Measurements from ENCODE around the gene TBX18. TPM values are rescaled to one million over a fixed set of nuclear protein-coding genes. Genes with fewer than 3 reads are reported as not detected.

The TBX18 gene
- total and polyA plus RNA-seq, 9 of the 15 experiments (the other 6 are each of a cell fraction or from before 2014, with no cell fraction given) = 4.0 to 36.1 (median 20.7) TPM

- intact Hi-C loops (cut with micrococcal nuclease) (no loop called here), in situ Hi-C loops (cut with MboI) (no loop called here)
- no peak overlapping the region for H3K4me2 ChIP-seq (ENCODE audit: insufficient read depth, low read length)
- H2AFZ ChIP-seq (ENCODE audit: low read depth, low read length) = no peak overlapping the region
- no peaks in the 10 kb centered on the region for H4K20me1 ChIP-seq (replicated peaks; ENCODE audit: control insufficient read depth, insufficient read depth, low read length)
- ChIA-PET POLR2A (interaction anchor here (0.7 kb wide), 1 partner anchor 209 kb away, joined by 3 read pairs; no protein-coding TSS in a partner anchor), CTCF (ENCODE audit: low intra/inter-chr PET ratio) (no interaction called here)
- no peaks in the 10 kb centered on the region for H3K36me3 ChIP-seq (ENCODE audit: control insufficient read depth, insufficient read depth, low read length)
- no peaks in the 10 kb centered on the region for H3K4me1 ChIP-seq (replicated peaks in 1 of 2; ENCODE audit: control insufficient read depth in 2 of 2, insufficient read depth in 2 of 2, low read length in 2 of 2)
- no peak for TF ChIP-seq ZNF77 (CRISPR knock-in tag; IDR thresholded peaks at IDR 0.05)
- no peak for TF ChIP-seq BRF1 (IDR thresholded peaks at IDR 0.05; ENCODE audit: borderline replicate concordance, extremely low read depth, insufficient read length)
- TF ChIP-seq TFE3 (CRISPR knock-in tag; IDR thresholded peaks at IDR 0.05) = no peak
- TF ChIP-seq HBP1 (CRISPR knock-in tag; IDR thresholded peaks at IDR 0.05) = no peak
- TF ChIP-seq NUFIP1 (IDR thresholded peaks at IDR 0.05; ENCODE audit: partially characterized antibody) = no peak
- TF ChIP-seq CHAMP1 (IDR thresholded peaks at IDR 0.05) = no peak
- no peak for TF ChIP-seq NFIC (IDR thresholded peaks at IDR 0.05)
- no peak for TF ChIP-seq TARDBP (IDR thresholded peaks at IDR 0.05)
- TF ChIP-seq ZNF384 (IDR thresholded peaks at IDR 0.05; ENCODE audit: low read depth, low read length) = no peak
- no peak for TF ChIP-seq CTCFL (IDR thresholded peaks at IDR 0.05; ENCODE audit: borderline replicate concordance, insufficient read depth, low read depth, low read length, poor library complexity, severe bottlenecking)
- TF ChIP-seq ZNF274 (IDR thresholded peaks at IDR 0.05; ENCODE audit: borderline replicate concordance, low read depth, low read length) = no peak
- H3K79me2 ChIP-seq (ENCODE audit: control insufficient read depth, insufficient read depth, low read length) = no peaks in the 10 kb centered on the region
- no peak overlapping the region for H3K4me3 ChIP-seq
- H3K27ac ChIP-seq (ENCODE audit: extremely low read depth, low read depth, low read length) = no peak overlapping the region
- no peak overlapping the region for H3K9ac ChIP-seq (ENCODE audit: insufficient read depth in 1 of 2, low read depth in 2 of 2, low read length in 2 of 2)
- no peaks in the 10 kb centered on the region for H3K9me3 ChIP-seq (replicated peaks; ENCODE audit: control insufficient read depth, insufficient read depth, low read depth, low read length)
- no peaks in the 10 kb centered on the region for H3K27me3 ChIP-seq (ENCODE audit: control insufficient read depth in 2 of 2, insufficient read depth in 2 of 2, low read length in 2 of 2)
- DNase-seq (ENCODE audit: extremely low read depth in 1 of 4, low spot score in 3 of 4) (no peak), FAIRE-seq (no peak), ATAC-seq (no peak)
- H3K9me1 ChIP-seq (ENCODE audit: control insufficient read depth, insufficient read depth, low read length) = no peaks in the 10 kb centered on the region
- BruUV-seq (replicated peaks) = no TSS peak
These were observed 47.0 kb upstream of the TBX18 start for GRCh38 chr6:84811351-84811750.
